ENCODE data around the gene FXR2. TPM values are rescaled to one million over a fixed set of nuclear protein-coding genes. Genes with fewer than 3 reads are reported as not detected.

FXR2 gene
- total RNA-seq, 2 experiments from 2014 or later: 27.5 to 28.8 TPM

DNA sequence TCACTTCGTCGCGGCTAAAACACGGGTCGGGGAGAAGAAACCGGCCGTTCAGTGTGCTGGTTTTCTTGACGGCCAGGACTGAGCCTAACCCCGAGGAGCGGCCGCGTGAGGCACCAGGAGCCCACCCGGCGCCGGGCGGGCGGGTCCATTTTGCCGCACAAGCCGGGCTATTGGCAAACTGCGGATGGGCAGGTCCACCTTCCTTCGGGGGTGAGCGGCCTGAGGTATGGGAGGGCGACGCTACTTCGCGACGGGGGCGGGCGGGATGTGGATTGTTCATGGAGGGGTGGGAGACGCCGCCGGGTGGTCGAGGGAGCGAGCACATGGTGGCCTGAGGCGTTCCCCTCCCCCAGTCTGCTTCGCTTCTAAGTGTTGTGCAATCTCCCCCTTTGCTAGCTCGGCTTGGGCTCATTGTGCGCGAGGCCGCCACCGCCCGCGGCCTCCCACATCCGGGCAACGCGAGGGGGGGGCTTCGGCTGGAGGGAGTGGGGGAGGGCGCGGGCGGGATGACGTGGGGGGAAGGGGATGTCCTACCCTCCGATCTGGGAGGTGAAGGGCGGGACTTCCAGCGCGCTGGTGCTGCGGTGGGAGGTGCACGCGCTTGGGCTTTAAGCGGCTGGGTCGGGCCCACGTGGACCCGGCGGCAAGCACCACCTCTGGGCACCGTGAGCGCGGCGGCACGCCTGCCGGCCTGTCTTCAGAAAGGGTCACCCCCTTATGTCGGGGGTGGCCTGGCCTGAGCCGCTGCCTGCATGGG is 41.2 kb downstream of the FXR2 start:
- H3K27ac Mint-ChIP-seq: peak overlapping the region; percentile 98
- no peaks in the 10 kb centered on the region for H3K27me3 Mint-ChIP-seq
- POLR2A ChIA-PET: interaction anchor here (0.6 to 1.0 kb wide), 4 partner anchors 10 to 237 kb away, joined by 3 to 5 read pairs (median 4); partner anchors contain the start of genes ACAP1 and MPDU1
- peaks cover 66% of the 10 kb centered on the region for H3K4me1 Mint-ChIP-seq
- peaks cover 80% of the 10 kb centered on the region for H3K36me3 Mint-ChIP-seq (ENCODE audit: low read depth)
- CTCF ChIA-PET: interaction anchor here (0.7 to 2.8 kb wide), 6 partner anchors 10 to 137 kb away, joined by 3 to 9 read pairs (median 3); partner anchors contain the start of genes MPDU1 and TP53
- H3K4me3 Mint-ChIP-seq: peak overlapping the region; percentile 92
- no peaks in the 10 kb centered on the region for H3K9me3 Mint-ChIP-seq
- peak; percentile 94 for DNase-seq

DNA sequence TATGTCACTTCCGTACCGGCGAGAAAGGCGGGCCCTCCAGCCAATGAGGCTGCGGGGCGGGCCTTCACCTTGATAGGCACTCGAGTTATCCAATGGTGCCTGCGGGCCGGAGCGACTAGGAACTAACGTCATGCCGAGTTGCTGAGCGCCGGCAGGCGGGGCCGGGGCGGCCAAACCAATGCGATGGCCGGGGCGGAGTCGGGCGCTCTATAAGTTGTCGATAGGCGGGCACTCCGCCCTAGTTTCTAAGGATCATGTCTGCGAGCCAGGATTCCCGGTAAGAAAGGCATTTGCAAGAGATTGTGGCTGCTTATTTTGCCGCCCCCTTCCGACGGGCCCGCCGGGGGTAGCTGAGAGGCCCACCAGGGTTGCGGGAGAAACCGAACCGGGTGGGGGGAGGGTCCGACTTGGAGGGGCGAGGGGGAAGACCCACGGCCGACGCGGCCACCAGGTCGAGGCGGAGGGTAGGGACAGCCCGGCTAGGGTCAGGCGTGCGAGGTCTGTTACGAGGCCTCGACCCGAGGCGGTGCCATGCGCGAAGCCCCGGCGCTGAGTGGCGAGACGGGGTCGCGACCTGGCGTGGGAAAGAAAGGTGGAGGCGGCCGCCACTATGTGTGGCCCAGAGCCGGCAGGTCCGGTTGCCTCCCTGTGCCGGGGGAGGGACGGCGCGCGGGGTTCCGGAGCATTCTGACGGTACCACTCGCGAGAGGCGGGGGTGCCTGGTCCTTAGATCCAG is 41.9 kb downstream of the FXR2 start:
- DNase-seq: no peak
- peak overlapping the region; percentile 92 for H3K4me3 Mint-ChIP-seq
- POLR2A ChIA-PET: interaction anchor here (1.0 kb wide), 1 partner anchor 11 kb away, joined by 3 read pairs; the partner anchor contains the start of gene MPDU1

DNA sequence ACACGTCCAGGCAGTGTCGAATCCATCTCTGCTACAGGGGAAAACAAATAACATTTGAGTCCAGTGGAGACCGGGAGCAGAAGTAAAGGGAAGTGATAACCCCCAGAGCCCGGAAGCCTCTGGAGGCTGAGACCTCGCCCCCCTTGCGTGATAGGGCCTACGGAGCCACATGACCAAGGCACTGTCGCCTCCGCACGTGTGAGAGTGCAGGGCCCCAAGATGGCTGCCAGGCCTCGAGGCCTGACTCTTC is 42.4 kb downstream of the FXR2 start:
- H3K36me3 Mint-ChIP-seq (ENCODE audit: low read depth): peaks cover 73% of the 10 kb centered on the region
- peak overlapping the region; percentile 98 for H3K27ac Mint-ChIP-seq
- H3K27me3 Mint-ChIP-seq: no peaks in the 10 kb centered on the region
- no peaks in the 10 kb centered on the region for H3K9me3 Mint-ChIP-seq
- peak overlapping the region; percentile 92 for H3K4me3 Mint-ChIP-seq
- CTCF ChIA-PET: interaction anchor here (0.5 to 3.1 kb wide), 3 partner anchors 11 to 136 kb away, joined by 3 to 23 read pairs (median 3); partner anchors contain the start of gene SENP3
- DNase-seq: peak; percentile 99
- H3K4me1 Mint-ChIP-seq: peaks cover 57% of the 10 kb centered on the region
- POLR2A ChIA-PET: no interaction called here

More for the DNA sequence above, 41.9 kb downstream of the FXR2 start:
- Mint-ChIP-seq H3K9me3 (no peaks in the 10 kb centered on the region), H3K4me1 (peaks cover 58% of the 10 kb centered on the region), H3K27ac (peak overlapping the region; percentile 98), H3K36me3 (ENCODE audit: low read depth) (peaks cover 73% of the 10 kb centered on the region), H3K27me3 (no peaks in the 10 kb centered on the region)
- CTCF ChIA-PET: interaction anchor here (0.7 to 3.1 kb wide), 3 partner anchors 12 to 115 kb away, joined by 3 to 23 read pairs (median 3); partner anchors contain the start of genes SENP3 and TP53

DNA sequence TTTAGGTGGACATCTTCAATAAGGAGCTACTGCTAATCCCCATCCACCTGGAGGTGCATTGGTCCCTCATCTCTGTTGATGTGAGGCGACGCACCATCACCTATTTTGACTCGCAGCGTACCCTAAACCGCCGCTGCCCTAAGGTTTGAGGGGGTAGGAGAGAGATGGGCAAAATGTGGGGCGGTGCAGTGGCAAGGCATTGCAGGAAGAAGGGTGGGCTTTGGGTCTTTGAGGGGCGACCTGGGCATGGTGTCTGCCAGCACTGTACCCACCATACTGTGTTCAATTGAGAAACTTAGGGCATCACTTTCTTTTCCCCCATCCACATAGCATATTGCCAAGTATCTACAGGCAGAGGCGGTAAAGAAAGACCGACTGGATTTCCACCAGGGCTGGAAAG is 44.3 kb downstream of the FXR2 start:
- Mint-ChIP-seq H3K36me3 (ENCODE audit: low read depth) (peaks cover 62% of the 10 kb centered on the region), H3K4me3 (peak overlapping the region; percentile 14), H3K27ac (peak overlapping the region; percentile 65), H3K4me1 (peaks cover 40% of the 10 kb centered on the region), H3K9me3 (no peaks in the 10 kb centered on the region), H3K27me3 (no peaks in the 10 kb centered on the region)
- ChIA-PET POLR2A (interaction anchor here (0.6 to 1.1 kb wide), 2 partner anchors 10 to 86 kb away, joined by 3 read pairs; no protein-coding TSS in a partner anchor), CTCF (interaction anchor here (0.7 to 3.1 kb wide), 3 partner anchors 9 to 129 kb away, joined by 4 to 23 read pairs (median 4); partner anchors contain the start of gene SENP3)
- DNase-seq: no peak

DNA sequence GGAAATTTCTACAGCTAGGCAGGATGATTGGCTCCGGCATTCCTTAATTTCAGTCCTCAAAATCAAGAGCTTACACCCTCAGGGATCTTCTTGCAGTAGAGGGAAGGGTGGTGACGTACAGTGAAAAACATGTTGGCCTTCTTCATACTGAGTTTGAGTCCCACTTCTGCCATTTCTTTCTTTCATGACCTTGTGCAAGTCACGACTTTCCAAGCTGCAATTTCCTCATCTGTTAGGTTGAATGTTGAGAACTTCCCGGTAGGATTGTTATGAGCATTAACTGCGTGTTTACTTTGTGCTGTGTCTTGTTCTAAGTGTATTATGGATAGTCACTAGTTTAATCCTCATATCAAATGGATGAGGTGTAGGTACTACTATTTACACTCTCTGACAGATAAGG is 45.1 kb downstream of the FXR2 start:
- CTCF ChIA-PET: interaction anchor here (0.7 to 1.2 kb wide), 2 partner anchors 9 to 128 kb away, joined by 4 to 5 read pairs; no protein-coding TSS in a partner anchor
- H3K36me3 Mint-ChIP-seq (ENCODE audit: low read depth): peaks cover 57% of the 10 kb centered on the region
- POLR2A ChIA-PET: interaction anchor here (1.1 kb wide), 1 partner anchor 9 kb away, joined by 3 read pairs; no protein-coding TSS in a partner anchor
- no peak overlapping the region for H3K27ac Mint-ChIP-seq
- peaks cover 33% of the 10 kb centered on the region for H3K4me1 Mint-ChIP-seq
- no peak overlapping the region for H3K4me3 Mint-ChIP-seq
- DNase-seq: no peak
- no peaks in the 10 kb centered on the region for H3K9me3 Mint-ChIP-seq
- H3K27me3 Mint-ChIP-seq: no peaks in the 10 kb centered on the region

DNA sequence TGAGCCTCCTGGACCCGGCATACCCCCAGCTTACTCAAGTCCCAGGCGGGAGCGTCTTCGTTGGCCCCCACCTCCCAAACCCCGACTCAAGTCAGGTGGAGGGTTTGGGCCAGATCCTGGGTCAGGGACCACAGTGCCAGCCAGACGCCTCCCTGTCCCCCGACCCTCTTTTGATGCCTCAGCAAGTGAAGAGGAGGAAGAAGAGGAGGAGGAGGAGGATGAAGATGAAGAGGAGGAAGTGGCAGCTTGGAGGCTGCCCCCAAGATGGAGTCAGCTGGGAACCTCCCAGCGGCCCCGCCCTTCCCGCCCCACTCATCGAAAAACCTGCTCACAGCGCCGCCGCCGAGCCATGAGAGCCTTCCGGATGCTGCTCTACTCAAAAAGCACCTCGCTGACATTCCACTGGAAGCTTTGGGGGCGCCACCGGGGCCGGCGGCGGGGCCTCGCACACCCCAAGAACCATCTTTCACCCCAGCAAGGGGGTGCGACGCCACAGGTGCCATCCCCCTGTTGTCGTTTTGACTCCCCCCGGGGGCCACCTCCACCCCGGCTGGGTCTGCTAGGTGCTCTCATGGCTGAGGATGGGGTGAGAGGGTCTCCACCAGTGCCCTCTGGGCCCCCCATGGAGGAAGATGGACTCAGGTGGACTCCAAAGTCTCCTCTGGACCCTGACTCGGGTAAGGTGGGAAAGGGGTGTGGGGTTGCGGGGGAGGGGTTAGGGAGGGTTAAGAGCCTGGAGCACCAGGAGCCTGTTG is 51.4 kb downstream of the FXR2 start:
- peak overlapping the region; percentile 95 for H3K27ac Mint-ChIP-seq
- peaks cover 39% of the 10 kb centered on the region for H3K36me3 Mint-ChIP-seq (ENCODE audit: low read depth)
- H3K9me3 Mint-ChIP-seq: no peaks in the 10 kb centered on the region
- H3K4me3 Mint-ChIP-seq: peak overlapping the region; percentile 81
- DNase-seq: no peak
- peaks cover 52% of the 10 kb centered on the region for H3K4me1 Mint-ChIP-seq
- ChIA-PET CTCF (no interaction called here), POLR2A (no interaction called here)
- H3K27me3 Mint-ChIP-seq: no peaks in the 10 kb centered on the region

DNA sequence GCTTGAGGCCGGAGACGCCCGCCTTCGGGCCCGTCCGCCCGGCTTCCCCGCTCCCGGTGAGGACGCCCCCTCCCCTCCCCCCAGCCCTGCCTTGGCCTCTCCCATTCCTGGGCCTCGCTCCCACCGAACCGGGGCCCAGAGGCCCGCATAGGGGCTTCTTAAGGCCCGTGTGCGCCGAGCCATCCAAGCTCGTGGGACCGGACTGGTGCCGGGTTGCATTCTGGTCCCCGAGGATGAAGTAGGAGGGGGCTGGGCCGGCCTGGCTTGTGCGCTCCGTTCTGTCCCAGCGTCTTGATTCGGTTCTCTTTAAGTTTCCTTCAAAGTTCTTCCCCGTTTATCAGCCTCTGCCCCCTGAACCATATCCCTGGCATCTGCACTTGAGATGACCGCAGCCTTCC is 52.5 kb downstream of the FXR2 start:
- Mint-ChIP-seq H3K27me3 (no peaks in the 10 kb centered on the region), H3K4me3 (peak overlapping the region; percentile 81), H3K9me3 (no peaks in the 10 kb centered on the region), H3K36me3 (ENCODE audit: low read depth) (peaks cover 34% of the 10 kb centered on the region), H3K4me1 (peaks cover 58% of the 10 kb centered on the region), H3K27ac (peak overlapping the region; percentile 95)
- ChIA-PET POLR2A (interaction anchor here (0.6 kb wide), 1 partner anchor 126 kb away, joined by 4 read pairs; no protein-coding TSS in a partner anchor), CTCF (interaction anchor here (2.0 to 3.3 kb wide), 6 partner anchors 9 to 232 kb away, joined by 6 to 38 read pairs (median 12); partner anchors contain the start of genes CD68, CHRNB1, SOX15 and TNFSF12)
- no peak for DNase-seq

DNA sequence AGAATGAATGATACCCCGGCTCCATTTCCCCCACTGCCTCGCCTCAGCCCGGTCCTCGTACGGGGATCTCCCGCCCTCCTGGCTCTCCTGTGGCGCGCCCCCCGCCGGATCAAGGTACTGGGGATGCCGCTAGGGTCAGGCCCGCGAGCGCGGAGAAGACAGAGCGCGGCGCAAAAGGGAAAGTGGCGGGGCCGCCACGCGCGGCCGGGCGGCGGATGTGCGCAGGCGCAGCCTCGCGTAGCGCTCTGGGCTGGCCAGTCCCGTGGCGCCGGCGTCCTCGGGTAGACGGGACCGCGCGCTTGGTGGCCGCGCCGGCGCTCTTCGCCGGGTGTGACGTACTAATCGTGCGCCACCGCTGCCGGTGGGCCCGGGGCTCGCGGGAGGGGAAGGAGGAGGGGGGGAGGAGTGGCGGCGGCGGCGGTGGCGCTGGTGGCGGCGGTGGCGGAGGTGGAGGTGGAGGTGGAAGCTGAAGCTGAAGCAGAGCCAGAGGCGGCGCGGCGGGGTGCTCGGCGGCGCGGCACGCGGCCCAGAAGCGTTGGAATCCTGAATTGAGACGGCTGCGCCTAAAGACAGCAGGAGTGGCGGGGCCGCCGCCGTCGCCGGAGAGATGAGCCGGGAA is 53.0 kb downstream of the FXR2 start, which contains the start of gene SENP3:
TSS of gene SENP3 (plus strand) at position 331 of the 619 bp plus-strand sequence. CDS start 1,158 bp downstream, outside the sequence.
- POLR2A ChIA-PET: no interaction called here
- Mint-ChIP-seq H3K27ac (peak within 1 kb of the TSS; percentile 95), H3K9me3 (no peaks in the 10 kb centered on the region), H3K4me3 (peak within 1 kb of the TSS; percentile 81), H3K27me3 (no peaks in the 10 kb centered on the region), H3K4me1 (peaks cover 56% of the 10 kb centered on the region), H3K36me3 (ENCODE audit: low read depth) (peaks cover 33% of the 10 kb centered on the region)
- CTCF ChIA-PET: interaction anchor here (0.5 to 3.3 kb wide), 32 partner anchors 8 to 247 kb away, joined by 3 to 38 read pairs (median 7); partner anchors contain the start of genes CD68, CHRNB1, POLR2A and SOX15
- peak; percentile 90 for DNase-seq

DNA sequence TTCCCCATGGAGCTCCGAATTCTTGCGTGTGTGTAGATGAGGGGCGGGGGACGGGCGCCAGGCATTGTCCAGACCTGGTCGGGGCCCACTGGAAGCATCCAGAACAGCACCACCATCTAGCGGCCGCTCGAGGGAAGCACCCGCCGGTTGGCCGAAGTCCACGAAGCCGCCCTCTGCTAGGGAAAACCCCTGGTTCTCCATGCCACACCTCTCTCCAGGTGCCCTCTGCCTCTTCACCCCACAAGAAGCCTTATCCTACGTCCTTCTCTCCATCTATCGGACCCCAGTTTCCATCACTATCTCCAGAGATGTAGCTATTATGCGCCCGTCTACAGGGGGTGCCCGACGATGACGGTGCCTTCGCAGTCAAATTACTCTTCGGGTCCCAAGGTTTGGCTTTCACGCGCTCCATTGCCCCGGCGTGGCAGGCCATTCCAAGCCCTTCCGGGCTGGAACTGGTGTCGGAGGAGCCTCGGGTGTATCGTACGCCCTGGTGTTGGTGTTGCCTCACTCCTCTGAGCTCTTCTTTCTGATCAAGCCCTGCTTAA is 53.6 kb downstream of the FXR2 start:
- POLR2A ChIA-PET: interaction anchor here (0.6 to 1.5 kb wide), 2 partner anchors 9 to 127 kb away, joined by 3 to 4 read pairs; partner anchors contain the start of gene WRAP53
- H3K9me3 Mint-ChIP-seq: no peaks in the 10 kb centered on the region
- H3K27ac Mint-ChIP-seq: peak overlapping the region; percentile 93
- peaks cover 60% of the 10 kb centered on the region for H3K4me1 Mint-ChIP-seq
- peaks cover 35% of the 10 kb centered on the region for H3K36me3 Mint-ChIP-seq (ENCODE audit: low read depth)
- H3K4me3 Mint-ChIP-seq: peak overlapping the region; percentile 81
- CTCF ChIA-PET: interaction anchor here (0.5 to 3.3 kb wide), 52 partner anchors 8 to 250 kb away, joined by 3 to 38 read pairs (median 6); partner anchors contain the start of genes ACAP1, CD68, CHRNB1 and FGF11
- DNase-seq: peak; percentile 83
- H3K27me3 Mint-ChIP-seq: no peaks in the 10 kb centered on the region

DNA sequence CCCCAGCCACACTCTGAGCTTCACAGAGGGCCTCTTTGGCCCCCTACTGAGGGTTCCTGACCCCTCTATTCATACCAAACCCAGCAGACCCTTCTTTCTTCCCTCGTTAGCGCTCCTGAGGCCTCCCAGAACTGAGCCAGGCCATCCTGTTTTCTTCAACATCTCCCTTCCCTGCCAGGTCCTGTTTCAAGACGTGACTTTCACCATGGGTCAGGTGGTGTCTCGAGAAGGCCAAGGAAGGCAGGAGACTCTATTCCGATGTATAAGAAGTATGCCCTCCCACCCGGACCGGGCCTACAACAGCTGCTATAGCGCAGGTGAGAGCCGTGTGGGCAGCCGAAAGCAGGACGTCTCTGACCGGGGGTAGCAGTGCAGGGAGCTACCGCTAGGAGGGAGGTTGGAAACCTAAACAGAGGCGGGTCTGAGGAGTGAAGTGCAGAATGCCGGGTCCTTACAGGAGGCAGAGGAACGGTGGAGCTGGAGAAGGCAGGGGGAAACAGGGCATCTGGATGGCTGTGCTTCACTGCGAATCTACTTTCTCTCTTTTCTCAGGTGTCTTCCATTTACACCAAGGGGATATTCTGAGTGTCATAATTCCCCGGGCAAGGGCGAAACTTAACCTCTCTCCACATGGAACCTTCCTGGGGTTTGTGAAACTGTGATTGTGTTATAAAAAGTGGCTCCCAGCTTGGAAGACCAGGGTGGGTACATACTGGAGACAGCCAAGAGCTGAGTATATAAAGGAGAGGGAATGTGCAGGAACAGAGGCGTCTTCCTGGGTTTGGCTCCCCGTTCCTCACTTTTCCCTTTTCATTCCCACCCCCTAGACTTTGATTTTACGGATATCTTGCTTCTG is 54.3 kb downstream of the FXR2 start:
- Mint-ChIP-seq H3K9me3 (no peaks in the 10 kb centered on the region), H3K4me1 (peaks cover 64% of the 10 kb centered on the region), H3K36me3 (ENCODE audit: low read depth) (peaks cover 35% of the 10 kb centered on the region), H3K27ac (peak overlapping the region; percentile 93), H3K4me3 (peak overlapping the region; percentile 81), H3K27me3 (no peaks in the 10 kb centered on the region)
- DNase-seq: peak; percentile 65
- ChIA-PET POLR2A (interaction anchor here (0.6 to 1.5 kb wide), 2 partner anchors 10 to 127 kb away, joined by 3 to 4 read pairs; partner anchors contain the start of gene WRAP53), CTCF (interaction anchor here (0.6 to 3.3 kb wide), 53 partner anchors 8 to 249 kb away, joined by 3 to 38 read pairs (median 6); partner anchors contain the start of genes ACAP1, CD68, CHRNB1 and FGF11)

All from activated CD4-positive, alpha-beta T cell treated with anti-CD3 and anti-CD28 coated beads, Interleukin-2, amount 10 ng/mL, durations not matched to agents 7 days and 5 days (primary cell).